Stimulated activated CD4-positive, alpha-beta T cell treated with anti-CD3 and anti-CD28 coated beads, Interleukin-15, amount 100 ng/mL, for 24 hours (primary cell): ENCODE data around the gene BRIX1.
"Not testable (repeated sequence)": the region's sequence is repeated elsewhere in the genome, so short reads cannot be mapped to it uniquely, and the experiment has no call there.

ENCODE experiments used
- DNase-seq: peaks from one replicate; pipeline ENCODE4 v3.0.0-alpha.2; 2020

Gene BRIX1

DNA sequence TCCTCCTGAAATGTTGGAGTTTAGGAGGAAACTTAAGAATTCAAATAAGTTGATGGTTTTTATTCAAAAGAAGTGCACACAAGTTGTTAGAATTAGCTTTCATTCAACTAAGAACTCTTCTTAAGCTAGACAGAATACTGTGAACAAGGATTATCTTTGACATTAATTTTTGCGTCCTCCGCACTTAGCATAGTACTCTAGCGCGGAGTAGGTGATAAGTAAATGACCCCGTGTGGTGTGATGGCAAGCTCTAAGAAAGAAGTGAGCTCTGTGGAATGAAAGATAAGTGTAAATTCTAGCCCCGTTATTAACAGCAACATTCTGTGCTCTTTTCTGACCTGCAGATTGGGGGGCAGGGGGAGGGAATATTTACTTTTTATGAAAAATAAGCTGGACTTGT lies 1.0 kb downstream of the BRIX1 start:
- no peak for DNase-seq

DNA sequence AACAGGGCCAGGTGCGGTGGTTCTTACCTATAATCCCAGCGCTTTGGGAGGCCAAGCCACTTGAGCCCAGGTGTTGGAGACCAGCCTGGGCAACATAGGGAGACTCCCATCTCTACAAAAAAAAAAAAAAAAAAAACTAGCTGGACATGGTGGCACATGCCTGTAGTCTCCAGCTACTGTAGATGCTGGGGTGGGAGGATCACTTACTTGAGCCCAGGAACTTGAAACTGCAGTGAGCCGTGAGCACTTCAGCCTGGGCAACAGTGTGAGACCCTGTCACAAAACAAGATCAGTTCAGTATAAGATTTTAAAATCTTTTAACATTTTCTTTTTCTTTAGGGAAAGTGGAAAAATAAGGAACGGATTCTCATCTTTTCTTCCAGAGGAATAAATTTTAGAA lies 2.5 kb downstream of the BRIX1 start:
- no peak for DNase-seq

DNA sequence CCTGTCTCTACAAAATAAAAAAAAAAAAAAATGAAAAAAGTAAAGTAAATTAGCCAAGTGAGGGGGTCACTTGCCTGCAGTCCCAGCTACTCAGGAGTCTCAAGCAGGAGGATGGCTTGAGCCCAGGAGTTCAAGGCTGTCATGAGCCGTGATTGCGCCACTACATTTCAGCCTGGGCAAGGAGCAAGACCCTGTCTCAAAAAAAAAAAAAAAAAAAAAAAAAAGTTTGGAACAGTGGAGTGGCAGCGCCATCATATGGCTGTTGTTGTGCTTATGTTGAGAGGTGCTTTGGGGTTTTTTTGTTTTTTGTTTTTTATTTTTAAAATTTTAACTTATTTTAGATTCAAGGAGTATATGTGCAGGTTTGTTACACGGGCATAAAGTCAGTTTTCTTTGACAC lies 3.6 kb downstream of the BRIX1 start:
- no peak for DNase-seq

DNA sequence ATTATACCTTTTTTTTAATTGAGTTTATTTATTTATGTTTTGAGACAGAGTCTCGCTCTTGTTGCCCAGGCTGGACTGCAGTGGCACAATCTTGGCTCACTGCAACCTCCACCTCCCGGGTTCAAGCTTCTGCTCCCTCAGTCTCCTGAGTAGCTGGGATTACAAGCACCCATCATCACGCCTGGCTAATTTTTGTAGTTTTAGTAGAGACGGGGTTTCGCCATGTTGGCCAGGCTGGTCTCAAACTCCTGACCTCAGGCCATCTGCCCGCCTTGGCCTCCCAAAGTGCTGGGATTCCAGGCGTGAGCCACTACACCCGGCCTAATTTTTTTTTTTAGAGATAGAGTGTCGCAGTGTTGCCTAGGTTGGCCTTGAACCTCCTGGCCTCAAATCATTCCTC lies 7.7 kb downstream of the BRIX1 start:
- not testable (repeated sequence) for DNase-seq

DNA sequence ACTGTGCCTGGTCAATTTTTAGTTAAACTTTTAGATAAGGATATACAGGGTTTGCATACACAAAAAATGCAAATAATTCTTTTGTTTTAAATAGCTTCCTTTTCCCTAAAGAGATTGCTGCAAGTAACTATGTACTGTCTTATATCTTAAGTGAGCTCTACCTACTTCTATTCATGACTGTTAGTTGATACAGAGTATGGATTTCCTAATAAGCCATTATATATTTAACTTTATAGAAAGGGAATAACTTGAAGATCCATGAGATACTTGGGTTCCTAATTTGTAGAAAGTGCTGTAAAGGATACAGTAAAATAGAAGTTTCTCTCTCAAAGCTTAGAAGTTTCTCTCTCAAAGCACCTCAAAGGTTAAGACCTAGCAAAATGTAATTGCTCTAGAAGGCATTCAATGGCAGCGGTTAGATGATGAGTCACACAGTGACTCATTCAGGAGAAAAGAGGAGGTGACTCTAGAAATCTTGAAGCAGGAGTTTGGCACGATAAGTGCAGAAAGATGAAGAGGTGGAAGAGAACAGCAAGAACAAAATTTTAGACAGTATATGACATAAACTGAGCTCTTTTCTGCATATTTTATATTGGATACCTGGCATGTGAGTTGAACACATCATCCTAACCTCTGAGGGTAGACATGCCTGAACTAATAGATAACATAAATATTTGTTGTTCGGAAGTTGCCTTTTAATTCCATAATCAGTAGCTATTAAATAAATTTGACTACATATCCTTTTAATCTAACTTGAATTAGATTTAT lies 8.4 kb downstream of the BRIX1 start:
- peak; percentile 48 for DNase-seq

DNA sequence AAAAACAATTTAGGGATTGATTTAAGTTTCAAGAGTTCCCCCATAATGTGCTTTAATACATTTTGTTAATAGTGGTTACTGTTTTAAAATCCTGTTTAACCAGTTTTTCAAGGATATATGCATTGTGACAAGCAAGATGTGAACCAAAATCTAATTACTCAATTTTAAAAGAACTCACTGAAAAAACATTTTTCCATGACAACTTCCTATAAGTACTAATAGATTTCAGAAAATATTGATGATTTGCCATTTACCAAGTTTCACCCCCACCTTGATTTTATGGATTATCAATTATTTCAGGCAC lies 8.9 kb downstream of the BRIX1 start:
- DNase-seq, result no peak

DNA sequence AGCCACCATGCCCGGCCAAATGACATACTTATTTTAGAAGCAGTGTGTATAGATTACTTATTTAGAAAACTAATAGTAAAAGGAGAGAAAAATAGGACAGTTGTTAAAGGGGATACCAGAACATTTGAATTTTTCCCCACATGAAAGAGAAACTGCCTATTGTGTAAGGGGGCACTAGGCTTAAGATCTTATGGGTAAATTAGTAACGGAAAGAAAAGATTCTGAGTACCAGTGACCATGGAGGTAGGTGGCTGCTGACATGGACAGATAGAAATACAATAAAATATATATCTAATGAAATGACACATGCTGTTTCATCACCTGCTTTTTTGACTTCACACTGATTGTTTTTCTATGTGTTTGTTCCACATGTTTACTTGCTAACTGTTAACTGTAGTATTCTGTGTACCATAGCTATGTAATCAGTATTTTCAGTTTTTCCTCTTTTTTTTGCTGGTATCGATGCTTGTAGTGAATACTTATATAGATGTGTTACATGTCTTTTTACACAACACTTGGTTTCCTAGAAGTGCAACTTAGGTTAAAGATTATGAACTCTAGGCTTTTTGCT lies 10.9 kb downstream of the BRIX1 start:
- DNase-seq, result no peak

DNA sequence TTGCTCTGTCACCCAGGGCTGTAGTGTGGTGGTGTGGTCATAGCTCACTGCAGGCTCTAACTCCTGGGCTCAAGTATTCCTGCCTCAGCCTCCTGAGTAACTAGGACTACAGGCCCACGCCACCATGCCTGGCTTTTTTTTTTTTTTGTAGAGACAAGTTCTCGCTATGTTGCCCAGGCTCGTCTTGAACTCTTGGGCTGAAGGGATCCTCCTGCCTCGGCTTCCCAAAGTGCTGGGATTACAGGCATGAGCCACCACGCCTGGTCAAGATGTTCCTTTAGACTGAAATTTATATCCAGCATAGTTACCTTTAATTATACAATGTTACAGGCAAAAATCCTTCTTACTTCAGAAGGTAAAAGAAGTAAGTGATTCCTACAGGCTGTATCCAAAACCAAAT lies 12.3 kb downstream of the BRIX1 start:
- DNase-seq, result no peak

DNA sequence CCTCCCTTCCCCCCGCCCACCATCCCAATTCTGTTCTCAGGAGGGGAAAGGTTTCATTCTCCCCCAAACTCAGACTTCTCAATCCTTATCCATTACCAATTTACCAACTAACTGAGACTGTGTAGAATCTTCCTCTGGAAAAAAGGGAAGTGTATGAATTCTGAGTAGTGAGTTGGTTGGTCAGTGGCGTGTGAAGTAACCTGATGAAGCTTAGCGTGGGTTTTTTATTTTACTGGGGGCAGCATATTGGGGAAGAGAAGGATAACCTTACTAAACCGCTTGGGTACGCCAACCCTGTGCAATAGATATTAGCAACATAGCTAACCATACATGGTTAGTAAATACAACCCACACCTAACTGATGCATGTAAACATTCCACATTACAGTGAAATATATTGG lies 12.8 kb downstream of the BRIX1 start:
- no peak for DNase-seq

DNA sequence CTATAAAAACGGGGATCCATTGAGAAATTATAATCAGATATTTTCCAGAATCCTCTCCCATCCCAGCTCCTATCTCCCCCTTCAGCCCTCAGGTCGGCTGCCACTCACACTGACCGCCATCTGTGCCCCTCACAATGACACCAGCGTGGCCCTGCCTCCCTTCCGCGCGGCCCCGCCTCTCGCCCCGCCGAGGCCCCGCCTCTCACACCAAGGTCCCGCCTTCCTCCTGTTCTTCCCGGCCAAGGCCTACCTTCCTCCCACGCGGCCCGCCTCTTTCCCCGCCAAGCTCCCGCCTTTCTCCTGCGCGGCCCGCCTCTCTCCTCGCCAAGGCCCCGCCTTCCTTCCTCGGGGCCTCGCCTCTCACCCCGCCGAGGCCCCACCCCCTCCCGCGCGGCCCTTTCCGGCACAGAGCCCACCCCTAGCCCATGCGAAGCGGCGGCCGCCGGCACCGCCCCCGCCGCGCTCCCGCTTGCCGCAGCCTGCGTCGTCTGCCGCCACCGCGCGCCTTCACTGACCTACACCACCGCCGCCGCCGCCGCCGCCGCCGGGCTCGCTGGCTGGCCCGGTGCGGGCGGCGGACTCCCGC lies 13.7 kb downstream of the BRIX1 start, which contains the start of gene DNAJC21:
TSS of gene DNAJC21 (plus strand) at position 426 of the 586 bp plus-strand sequence. CDS start 261 bp downstream, outside the sequence.
- DNase-seq, result peak; percentile 99

DNA sequence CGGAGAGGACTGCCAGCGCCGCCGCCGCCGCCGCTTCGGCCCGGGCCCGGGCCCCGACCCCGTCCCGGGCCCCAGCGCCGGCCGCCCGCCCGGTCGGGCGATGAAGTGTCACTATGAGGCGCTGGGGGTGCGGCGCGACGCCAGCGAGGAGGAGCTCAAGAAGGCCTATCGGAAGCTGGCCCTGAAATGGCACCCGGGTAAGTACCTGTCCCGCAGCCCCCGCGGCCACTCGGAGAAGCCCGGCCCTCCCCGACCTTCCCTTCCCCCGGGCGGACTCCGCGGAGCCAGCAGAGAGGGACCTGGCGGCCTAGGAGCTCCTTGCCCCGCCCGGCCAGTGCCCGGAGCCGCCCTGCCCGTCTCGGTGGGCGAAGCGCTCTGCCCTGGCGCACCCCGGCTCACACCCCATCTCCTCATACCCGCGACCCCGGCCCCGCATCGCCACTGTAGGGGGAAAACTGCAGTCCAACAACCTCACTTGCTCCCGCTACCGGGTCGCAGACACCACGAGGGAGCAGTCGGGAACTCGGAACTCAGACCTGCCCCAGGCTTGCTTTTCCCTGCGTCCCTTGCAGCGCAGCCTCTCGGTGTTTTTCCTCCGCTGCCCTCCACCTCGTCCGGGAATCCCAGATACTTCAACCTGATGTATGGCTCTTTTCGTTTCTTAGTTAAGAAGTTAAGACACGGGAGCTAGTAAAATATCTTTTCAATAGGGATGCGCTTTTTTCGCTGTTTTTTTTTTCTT lies 14.4 kb downstream of the BRIX1 start:
- peak; percentile 85 for DNase-seq

DNA sequence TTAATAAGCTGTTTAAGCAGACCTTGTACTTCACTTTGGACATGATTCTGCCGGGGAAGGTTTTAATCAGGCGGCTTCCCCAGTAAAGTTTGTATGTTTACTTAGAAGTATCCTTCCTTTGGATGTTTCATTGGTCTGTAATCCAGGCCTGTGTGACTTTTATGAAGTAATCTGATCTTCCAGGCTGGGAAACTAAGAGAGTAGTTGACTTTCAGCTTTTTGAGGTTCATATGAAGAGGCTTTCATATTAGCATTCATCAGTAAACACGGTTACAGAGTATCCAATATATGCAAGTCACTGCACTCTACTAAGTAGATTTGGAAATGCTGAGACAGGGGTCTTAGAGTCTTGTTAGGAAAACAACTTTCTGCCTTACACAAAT lies 14.9 kb downstream of the BRIX1 start:
- DNase-seq, result no peak

DNA sequence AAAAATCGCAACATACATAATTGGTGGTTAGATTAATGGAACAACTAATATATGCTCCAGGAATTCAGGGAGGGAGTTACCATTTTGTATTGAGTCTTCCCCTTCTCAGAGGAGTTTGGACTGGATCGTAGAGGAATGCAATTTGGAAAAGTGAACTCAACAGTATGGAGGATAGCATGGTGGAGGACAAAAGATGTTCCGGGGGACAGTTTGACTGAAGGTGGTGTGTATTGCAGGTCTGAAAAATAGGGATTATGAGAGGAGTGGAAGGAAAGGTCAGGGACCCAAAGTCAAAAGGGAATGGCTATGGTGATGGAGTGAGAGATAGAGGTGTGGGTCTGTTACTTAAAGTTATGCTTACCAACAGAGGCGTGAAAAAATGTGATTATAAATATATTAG lies 15.4 kb downstream of the BRIX1 start:
- DNase-seq, result no peak

DNA sequence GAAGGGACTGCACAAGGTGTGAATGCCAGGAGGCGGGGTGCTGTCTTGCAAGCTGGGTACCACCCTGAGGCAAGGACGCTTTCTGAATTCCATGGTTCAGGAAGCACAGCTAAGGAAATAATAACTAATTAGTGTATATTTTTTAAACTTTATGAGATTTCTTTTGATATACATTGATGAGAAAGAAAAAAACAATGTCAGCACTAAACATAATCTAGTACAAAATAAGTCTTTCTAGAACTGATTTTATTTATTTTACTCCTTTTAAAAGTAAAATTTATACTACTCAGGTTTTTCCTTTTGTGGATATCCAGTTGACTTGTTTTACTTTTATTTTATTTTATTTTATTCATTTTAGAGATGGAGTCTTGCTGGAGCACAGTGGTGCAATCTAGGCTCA lies 17.4 kb downstream of the BRIX1 start:
- DNase-seq, result no peak

DNA sequence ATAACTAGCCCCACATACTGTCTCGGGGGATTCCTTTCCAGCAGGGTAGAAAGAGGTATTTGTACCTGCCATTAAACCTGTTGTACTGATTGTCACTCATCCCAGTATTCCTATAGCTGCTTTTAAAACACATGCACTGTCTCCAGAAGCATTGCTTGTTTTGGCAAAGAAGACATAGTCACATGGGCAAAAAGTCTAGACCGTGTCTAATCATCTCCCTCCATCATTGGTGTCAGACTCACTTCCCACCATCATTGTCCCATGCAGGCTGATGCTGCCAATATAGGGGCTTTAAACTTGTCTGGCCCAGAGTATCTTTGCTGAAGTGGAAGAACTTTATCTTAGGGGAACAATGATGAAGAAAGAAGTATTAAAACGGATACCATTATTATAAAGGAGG lies 26.4 kb downstream of the BRIX1 start:
- no peak for DNase-seq

DNA sequence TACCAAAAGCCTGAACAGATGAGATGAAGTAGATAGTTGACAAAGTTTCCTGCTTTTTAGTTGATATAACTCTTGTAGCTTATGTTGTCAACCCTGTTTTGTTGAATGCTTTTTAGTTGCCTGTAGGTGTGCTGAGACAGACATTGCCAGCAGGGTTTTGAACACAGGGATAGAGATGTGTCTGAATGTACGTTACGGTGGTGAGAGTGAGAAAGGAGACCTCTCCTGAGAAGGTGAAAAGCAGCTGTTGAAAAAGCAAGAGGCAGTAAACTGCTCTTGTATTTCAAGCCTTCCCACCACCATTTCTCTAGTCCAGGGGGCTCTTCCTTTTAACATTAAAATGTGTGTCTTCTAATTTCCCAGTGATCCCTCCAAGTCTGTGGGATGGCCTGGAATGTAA lies 28.5 kb downstream of the BRIX1 start:
- DNase-seq, result no peak

DNA sequence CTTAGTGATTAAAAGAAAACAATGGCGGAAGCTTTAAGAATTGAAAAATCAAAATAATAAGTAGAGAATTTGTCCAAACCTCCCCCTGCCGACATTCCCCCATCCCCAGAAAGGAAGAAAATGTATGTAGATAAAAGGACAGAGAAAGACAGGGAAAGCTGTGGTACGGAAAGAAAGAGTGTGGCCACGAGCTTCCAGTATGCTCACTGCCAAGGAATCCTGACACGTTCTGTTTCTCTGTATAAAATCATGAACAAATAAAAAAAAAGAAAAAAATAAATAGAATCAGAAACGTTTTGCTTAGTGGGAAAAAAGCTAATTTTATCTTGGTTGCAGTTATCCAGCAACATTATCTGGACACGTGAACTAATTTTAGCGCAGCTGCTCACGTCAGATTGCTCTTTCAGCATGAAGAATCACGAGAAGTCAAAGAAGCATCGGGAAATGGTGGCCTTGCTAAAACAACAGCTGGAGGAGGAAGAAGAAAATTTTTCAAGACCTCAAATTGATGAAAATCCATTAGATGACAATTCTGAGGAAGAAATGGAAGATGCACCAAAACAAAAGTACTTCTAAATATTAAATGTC lies 29.0 kb downstream of the BRIX1 start:
- no peak for DNase-seq

DNA sequence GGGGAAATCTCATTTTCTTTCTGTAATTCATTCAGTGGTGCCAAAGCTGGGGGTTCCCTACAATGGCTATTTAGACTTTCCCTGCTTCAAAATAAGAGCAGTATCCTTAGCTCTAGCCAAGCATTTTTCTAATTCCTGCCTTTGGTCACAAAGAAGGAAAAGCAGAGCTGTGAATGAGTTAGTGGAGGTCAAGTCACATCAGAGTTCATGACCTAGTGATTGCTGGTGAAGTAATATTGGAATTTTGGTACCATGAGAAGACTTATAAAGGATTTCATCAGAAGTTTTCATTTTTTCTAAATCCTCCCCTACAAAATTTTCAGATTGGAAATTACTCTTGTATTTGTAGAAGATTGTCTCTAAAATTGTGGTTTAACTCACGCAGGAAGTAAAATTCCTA lies 41.8 kb downstream of the BRIX1 start:
- no peak for DNase-seq

DNA sequence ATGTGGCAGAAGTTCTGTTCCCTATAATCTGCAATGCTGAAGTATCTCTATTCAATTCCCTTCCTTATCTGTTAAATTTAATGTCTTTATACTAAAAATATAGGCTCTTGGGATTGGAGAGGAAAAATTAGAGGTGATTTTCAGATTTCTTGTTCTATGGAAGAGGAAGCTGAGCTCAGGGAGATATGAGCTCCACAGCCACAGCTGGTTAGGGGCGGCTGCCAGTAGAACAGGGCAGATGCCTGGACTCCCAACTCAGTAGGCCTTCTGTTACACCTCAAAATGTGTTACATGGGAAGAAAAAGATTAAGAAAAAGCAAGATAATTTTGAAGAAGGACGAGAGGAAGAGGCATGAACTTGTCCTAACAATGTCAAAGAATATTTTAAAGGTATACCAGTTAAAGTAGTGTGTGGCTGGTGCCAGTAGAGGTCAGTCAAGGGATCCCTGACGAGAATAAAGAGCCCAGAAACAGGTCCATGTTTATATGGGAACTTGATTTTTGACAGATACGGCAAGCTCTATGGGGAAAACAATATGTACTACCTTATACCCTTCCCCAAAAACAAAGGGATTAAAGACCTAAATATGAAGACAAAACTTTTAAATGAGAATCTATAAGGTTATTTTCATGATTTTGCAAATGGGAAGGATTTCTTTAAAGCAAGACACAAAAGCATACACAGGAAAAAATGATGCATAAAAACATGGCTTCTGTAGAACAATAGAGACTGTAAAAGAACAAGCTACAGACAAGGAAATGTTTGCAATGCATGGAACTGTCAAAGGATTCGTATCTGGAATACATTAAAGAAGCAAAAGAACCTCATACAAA lies 42.6 kb downstream of the BRIX1 start:
- peak; percentile 7 for DNase-seq

DNA sequence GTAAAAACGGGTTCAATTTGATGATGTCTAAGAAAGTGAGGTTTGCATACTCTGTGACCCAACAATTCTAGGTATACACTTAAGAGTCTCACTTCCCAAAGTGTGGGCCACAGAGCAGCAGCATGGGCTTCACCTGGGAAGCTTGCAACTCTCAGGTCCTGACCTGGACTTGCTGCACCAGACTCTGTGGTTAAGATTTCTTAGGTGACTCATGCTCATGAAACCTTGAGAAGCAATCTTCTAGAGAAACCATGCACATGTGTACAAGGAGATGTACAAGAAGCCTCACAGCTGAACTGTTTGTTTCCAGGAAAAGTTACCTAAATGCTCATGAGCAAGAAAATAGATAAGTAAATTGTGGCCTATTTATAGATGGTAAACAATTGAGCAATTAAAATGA lies 43.8 kb downstream of the BRIX1 start:
- peak; percentile 19 for DNase-seq

DNA sequence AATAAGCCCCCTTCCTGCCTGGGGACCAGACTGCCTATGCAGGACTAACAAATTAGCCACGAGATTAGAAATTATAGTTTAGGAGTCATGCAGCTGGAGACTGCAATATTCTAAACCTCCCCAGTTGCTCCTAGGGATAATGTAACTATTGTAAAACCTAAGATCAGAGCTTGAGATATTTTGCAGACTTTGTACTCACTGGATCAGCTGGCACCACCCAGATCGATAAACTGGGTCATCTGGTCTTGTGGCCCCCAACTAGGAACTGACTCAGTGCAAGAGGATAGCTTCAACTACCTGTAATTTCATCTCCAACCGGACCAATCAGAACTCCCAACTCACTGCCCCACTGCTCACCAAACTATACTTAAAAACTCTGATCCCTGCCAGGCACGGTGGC lies 52.0 kb downstream of the BRIX1 start:
- DNase-seq, result no peak

DNA sequence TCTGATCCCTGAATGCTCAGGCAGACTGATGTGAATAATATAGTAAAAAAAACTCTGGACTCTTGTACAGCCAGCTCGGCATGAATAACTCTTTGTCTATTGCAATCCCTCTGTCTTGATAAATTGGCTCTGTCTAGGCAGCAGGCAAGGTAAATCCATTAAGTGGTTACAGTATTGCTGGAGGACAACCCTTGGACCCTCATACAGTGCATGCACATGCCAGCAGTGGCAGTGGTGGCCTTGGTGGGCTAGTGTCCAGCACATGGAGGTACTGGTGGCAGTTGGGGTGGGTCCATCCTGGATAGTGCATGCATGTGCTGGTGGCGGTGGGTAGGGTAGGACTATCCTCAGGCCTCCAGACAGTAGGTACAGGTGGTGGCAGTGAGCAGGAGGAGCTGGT lies 52.7 kb downstream of the BRIX1 start:
- DNase-seq, result no peak

DNA sequence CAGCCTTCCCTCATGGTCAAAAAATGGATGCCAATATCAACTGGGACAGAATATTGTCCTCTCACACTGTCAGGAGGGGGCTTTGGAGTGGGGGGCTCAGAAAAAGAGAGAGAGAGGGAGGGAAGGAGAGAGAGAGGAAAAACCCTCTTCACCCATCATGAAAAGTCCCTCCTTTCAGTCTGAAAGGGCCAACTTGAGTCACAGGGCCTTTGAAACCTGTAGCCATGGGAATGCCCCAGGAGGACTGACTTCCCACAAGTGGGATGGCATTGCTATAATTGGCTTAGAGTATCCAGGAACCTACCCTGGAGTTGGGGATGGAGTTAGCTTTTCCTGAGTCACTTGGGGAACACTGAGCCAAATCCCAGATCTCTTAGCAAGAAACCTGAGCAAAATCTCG lies 55.0 kb downstream of the BRIX1 start:
- DNase-seq, result no peak
